HG03159 (cell line): Measurements from ENCODE around the gene ZBTB12.
"Not testable (repeated sequence)": the region's sequence is repeated elsewhere in the genome, so short reads cannot be mapped to it uniquely, and the experiment has no call there.

Source experiments
- ATAC-seq: cut with Tn5 transposase; IDR thresholded peaks from one replicate; pipeline ENCODE4 v1.9.1; 2021; ENCODE audit warnings: mild to moderate bottlenecking, moderate library complexity; ENCODE audit not compliant: unreplicated experiment

The ZBTB12 gene

DNA sequence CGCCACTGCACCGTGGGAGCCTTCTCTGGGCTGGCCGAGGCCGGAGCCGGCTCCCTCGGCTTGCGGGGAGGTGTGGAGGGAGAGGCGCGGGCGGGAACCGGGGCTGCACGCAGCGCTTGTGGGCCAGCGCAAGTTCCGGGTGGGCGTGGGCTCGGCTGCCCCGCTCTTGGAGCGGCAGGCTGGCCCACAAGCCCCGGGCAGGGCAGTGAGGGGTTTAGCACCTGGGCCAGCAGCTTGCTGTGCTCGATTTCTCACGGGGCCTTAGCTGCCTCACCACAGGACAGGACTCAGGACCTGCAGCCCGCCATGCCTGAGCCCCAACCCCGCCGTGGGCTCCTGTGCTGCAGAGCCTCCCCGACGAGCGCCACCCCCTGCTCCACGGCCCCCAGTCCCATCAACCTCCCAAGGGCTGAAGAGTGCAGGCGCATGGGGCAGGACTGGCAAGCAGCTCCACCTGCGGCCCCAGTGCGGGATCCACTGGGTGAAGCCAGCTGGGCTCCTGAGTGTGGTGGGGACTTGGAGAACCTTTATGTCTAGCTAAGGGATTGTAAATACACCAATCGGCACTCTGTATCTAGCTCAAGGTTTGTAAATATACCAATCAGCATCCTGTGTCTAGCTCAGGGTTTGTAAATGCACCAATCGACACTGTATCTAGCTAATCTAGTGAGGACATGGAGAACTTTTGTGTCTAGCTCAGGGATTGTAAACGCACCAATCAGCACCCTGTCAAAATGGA, 49.7 kb downstream of the ZBTB12 start:
- not testable (repeated sequence) for ATAC-seq

DNA sequence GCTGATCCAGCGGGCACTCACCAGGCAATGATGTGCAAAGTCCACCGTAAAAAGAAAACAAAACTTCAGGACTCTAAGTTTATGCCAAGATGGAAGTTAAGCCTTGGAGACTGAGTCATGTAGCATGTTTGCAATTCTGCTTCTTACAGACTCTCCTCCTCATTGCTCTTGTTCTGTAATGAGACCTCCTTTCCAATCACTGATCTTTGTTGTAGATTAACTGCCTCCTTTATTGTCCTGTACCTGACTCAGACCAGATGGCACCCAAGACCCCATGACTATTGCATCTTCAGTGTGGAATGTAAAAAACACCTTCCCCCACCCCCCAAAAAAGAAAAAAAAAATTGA, 50.4 kb downstream of the ZBTB12 start:
- no peak for ATAC-seq

DNA sequence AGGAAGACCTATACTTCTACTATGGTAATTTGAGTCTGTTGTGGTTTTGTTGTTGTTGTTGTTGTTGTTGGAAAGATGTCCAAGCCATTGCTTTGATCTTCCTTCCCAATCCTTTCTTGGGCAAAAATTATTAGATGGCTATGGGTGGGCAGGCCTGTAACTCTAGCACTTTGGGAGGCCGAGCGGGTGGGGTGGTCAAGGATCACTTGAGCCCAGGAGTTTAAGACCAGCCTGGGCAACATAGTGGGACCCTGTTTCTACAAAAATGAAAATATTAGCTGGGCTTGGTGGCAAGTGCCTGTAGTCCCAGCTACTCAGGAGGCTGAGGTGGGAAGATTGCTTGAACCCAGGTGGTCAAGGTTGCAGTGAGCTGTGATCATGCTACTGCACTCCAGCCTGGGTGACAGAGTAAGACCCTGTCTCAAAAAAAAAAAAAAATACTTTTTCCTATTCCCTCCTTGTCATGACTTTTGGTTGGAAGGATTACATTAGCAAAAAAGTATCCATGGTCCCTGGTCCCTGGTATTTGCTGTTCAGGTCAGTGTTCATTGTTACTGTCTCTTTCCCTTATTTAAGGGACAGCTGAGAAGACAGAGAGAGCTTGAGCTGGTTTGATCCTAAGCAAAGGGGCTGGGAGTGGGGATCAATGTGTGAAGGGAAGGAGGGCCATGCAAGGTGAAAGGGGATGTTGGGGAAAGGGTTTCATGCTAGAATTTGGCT, 51.0 kb downstream of the ZBTB12 start:
- ATAC-seq = no peak
